K562 (cell line): ENCODE data around the gene PIGC. TPM values are rescaled to one million over a fixed set of nuclear protein-coding genes. Genes with fewer than 3 reads are reported as not detected.

Source experiments
- polyA plus RNA-seq, 8 experiments: library from polyadenylated mRNA; depleted of rRNA in 4 of 8; stranded (reverse) in 5 of 8; unstranded in 3 of 8; fragments of >200 nt; fragmentation: Nextera tagmentation in 2 of 8; fragmentation: Illumina TruSeq in 1 of 8; extraction: Ambion mirVana in 2 of 8; extraction: Trizol in 1 of 8; gene quantifications; 2 replicates each; pipeline versions ENCODE4 v1.2.1 to v1.2.3, GENCODE V29; 2011 to 2014; ENCODE audit warnings: inconsistent platforms in 1 of 8, missing spikeins in 1 of 8
- total RNA-seq, 7 experiments: library from RNA; depleted of rRNA in 6 of 7; stranded (reverse); fragments of >200 nt in 6 of 7; fragmentation: Illumina TruSeq in 2 of 7; extraction: Trizol in 2 of 7; gene quantifications; 2 replicates each; pipeline versions ENCODE4 v1.2.1 to v1.2.3, GENCODE V29; 2011 to 2021; ENCODE audit warnings: low replicate concordance in 1 of 7
- TF ChIP-seq, protein P1 (sequence below): fragments of 450-650 bp; IDR thresholded peaks from 2 replicates; pipeline ENCODE4 v1.6.1; 2016; ENCODE audit warnings: mild to moderate bottlenecking, moderate library complexity

PIGC gene
- total and polyA plus RNA-seq, 9 of the 15 experiments (the other 6 are each of a cell fraction or from before 2014, with no cell fraction given): 30.5 to 97.9 (median 54.7) TPM

DNA sequence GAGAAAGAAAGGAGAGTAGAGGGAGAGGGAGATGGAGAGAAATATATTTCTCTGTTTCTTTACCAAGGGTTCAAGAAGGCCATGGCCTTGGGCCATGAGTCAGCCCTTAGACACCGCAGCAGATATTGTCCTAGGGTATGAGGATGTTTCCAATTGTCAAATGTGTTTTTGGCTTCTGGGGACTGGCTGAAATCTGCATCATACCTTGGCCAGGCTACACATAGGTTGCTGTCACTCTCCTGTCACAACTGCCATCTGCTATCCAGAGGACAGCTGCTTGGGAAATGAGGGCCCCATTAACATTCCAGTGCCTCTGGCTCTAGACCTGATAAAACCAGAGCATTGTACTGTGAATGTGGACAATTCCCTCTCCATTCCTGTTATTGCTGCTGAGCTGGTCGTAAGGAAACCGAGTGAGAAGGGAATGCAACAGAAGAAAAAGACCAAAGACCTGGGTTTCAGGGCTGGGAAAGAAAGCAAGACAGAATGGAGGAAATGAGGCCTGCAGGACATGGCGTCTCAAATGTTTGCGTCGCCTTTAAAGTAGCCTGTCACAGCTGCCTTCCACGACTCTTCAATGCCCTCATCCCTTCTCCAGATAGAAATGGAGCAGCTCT is 8.8 kb upstream of the PIGC start (continued):
- TF ChIP-seq, protein P1, sequence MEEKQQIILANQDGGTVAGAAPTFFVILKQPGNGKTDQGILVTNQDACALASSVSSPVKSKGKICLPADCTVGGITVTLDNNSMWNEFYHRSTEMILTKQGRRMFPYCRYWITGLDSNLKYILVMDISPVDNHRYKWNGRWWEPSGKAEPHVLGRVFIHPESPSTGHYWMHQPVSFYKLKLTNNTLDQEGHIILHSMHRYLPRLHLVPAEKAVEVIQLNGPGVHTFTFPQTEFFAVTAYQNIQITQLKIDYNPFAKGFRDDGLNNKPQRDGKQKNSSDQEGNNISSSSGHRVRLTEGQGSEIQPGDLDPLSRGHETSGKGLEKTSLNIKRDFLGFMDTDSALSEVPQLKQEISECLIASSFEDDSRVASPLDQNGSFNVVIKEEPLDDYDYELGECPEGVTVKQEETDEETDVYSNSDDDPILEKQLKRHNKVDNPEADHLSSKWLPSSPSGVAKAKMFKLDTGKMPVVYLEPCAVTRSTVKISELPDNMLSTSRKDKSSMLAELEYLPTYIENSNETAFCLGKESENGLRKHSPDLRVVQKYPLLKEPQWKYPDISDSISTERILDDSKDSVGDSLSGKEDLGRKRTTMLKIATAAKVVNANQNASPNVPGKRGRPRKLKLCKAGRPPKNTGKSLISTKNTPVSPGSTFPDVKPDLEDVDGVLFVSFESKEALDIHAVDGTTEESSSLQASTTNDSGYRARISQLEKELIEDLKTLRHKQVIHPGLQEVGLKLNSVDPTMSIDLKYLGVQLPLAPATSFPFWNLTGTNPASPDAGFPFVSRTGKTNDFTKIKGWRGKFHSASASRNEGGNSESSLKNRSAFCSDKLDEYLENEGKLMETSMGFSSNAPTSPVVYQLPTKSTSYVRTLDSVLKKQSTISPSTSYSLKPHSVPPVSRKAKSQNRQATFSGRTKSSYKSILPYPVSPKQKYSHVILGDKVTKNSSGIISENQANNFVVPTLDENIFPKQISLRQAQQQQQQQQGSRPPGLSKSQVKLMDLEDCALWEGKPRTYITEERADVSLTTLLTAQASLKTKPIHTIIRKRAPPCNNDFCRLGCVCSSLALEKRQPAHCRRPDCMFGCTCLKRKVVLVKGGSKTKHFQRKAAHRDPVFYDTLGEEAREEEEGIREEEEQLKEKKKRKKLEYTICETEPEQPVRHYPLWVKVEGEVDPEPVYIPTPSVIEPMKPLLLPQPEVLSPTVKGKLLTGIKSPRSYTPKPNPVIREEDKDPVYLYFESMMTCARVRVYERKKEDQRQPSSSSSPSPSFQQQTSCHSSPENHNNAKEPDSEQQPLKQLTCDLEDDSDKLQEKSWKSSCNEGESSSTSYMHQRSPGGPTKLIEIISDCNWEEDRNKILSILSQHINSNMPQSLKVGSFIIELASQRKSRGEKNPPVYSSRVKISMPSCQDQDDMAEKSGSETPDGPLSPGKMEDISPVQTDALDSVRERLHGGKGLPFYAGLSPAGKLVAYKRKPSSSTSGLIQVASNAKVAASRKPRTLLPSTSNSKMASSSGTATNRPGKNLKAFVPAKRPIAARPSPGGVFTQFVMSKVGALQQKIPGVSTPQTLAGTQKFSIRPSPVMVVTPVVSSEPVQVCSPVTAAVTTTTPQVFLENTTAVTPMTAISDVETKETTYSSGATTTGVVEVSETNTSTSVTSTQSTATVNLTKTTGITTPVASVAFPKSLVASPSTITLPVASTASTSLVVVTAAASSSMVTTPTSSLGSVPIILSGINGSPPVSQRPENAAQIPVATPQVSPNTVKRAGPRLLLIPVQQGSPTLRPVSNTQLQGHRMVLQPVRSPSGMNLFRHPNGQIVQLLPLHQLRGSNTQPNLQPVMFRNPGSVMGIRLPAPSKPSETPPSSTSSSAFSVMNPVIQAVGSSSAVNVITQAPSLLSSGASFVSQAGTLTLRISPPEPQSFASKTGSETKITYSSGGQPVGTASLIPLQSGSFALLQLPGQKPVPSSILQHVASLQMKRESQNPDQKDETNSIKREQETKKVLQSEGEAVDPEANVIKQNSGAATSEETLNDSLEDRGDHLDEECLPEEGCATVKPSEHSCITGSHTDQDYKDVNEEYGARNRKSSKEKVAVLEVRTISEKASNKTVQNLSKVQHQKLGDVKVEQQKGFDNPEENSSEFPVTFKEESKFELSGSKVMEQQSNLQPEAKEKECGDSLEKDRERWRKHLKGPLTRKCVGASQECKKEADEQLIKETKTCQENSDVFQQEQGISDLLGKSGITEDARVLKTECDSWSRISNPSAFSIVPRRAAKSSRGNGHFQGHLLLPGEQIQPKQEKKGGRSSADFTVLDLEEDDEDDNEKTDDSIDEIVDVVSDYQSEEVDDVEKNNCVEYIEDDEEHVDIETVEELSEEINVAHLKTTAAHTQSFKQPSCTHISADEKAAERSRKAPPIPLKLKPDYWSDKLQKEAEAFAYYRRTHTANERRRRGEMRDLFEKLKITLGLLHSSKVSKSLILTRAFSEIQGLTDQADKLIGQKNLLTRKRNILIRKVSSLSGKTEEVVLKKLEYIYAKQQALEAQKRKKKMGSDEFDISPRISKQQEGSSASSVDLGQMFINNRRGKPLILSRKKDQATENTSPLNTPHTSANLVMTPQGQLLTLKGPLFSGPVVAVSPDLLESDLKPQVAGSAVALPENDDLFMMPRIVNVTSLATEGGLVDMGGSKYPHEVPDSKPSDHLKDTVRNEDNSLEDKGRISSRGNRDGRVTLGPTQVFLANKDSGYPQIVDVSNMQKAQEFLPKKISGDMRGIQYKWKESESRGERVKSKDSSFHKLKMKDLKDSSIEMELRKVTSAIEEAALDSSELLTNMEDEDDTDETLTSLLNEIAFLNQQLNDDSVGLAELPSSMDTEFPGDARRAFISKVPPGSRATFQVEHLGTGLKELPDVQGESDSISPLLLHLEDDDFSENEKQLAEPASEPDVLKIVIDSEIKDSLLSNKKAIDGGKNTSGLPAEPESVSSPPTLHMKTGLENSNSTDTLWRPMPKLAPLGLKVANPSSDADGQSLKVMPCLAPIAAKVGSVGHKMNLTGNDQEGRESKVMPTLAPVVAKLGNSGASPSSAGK: peak; percentile 29; the same call in 1 of the 2 replicates
- TF ChIP-seq, all 486 proteins: peak for 31
